ENCODE data around the gene EHMT1.
"Not testable (repeated sequence)": the region's sequence is repeated elsewhere in the genome, so short reads cannot be mapped to it uniquely, and the experiment has no call there.

Gene EHMT1

GRCh38 chr9:137880160-137880975, 261.6 kb downstream of the EHMT1 start:
- in situ Hi-C loops (cut with MboI; ENCODE audit: low sequenced_read_pairs): no loop called here

GRCh38 chr9:137880976-137881530, 262.2 kb downstream of the EHMT1 start:
- in situ Hi-C loops (cut with MboI; ENCODE audit: low sequenced_read_pairs): no loop called here

- in situ Hi-C loops (cut with MboI; ENCODE audit: low sequenced_read_pairs): no loop called here
Measured at GRCh38 chr9:137881591-137882505, 263.0 kb downstream of the EHMT1 start.

- in situ Hi-C loops (cut with MboI; ENCODE audit: low sequenced_read_pairs): no loop called here
Measured at GRCh38 chr9:137882506-137882821, 263.7 kb downstream of the EHMT1 start.

GRCh38 chr9:137883977-137884376, 265.2 kb downstream of the EHMT1 start:
- in situ Hi-C loops (cut with MboI; ENCODE audit: low sequenced_read_pairs): not testable (repeated sequence)

GRCh38 chr9:137884547-137884946, 265.7 kb downstream of the EHMT1 start:
- in situ Hi-C loops (cut with MboI; ENCODE audit: low sequenced_read_pairs): not testable (repeated sequence)

- in situ Hi-C loops (cut with MboI; ENCODE audit: low sequenced_read_pairs): not testable (repeated sequence)
Measured at GRCh38 chr9:137885121-137885520, 266.3 kb downstream of the EHMT1 start.

All from hTERT RPE-1 (cell line).